GM18505 (cell line): ENCODE results near the gene BEGAIN.

Experiments used
- ATAC-seq: cut with Tn5 transposase; IDR thresholded peaks from one replicate; pipeline ENCODE4 v1.9.1; 2021; ENCODE audit not compliant: unreplicated experiment
- POLR2A ChIP-seq: IDR thresholded peaks from 4 replicates; pipeline ENCODE4 v1.6.1; 2011; ENCODE audit warnings: borderline replicate concordance; ENCODE audit not compliant: insufficient read depth, insufficient read length; ENCODE audit errors: extremely low read depth

Gene BEGAIN

DNA sequence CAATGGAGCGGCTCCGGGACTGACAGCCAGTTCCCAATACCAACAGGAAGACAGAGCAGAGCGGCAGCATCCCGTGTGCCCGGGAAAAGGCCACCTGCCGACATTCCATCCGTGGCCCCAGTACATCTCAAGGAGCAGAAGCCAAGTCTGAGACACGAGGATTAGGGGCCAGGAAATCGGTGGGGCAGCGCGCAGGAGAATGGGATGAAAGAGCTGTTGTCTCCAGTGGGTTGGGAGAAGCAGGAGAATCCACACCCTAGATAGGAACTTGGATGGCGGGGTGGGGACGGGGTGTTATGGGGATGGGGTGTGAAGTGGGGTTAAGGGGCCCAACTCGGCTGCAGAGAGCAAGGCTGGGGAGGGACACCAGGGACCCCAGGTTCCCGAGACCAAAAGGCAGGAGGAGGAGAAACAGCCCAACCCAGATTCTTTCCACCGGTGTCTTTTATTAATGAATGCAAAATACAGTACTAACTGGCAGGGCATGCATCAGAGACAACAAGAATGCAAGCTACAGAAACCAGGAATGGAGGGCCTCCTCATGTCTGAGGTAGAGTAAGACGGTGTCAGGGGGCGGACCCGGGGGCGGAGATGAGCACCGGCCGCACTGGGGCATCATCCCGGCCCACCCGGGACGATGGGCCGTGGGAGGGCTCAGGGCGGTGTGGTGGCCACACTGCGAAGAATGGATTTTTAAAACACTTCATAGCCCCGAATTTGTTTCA, 50.3 kb downstream of the BEGAIN start:
- TF ChIP-seq POLR2A: no peak
- ATAC-seq: no peak

DNA sequence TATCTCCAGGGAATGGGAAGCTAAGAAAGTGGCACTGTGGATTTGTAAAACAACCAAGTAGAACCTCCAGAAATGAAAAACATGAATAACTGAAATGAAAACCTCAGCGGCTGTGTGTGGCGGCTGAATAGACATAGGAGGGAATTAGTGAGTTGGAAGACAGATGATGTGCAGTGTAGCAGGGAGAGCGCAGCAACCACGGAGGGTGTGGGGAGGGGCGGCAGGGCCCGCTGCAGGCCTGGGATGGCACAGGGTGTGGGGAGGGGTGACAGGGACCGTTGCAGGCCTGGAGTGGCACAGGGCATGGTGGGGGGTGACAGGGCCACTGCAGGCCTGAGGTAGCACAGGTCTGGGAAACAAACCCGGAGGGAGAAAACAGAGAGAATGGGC, 51.1 kb downstream of the BEGAIN start:
- ATAC-seq: no peak
- TF ChIP-seq POLR2A: no peak

DNA sequence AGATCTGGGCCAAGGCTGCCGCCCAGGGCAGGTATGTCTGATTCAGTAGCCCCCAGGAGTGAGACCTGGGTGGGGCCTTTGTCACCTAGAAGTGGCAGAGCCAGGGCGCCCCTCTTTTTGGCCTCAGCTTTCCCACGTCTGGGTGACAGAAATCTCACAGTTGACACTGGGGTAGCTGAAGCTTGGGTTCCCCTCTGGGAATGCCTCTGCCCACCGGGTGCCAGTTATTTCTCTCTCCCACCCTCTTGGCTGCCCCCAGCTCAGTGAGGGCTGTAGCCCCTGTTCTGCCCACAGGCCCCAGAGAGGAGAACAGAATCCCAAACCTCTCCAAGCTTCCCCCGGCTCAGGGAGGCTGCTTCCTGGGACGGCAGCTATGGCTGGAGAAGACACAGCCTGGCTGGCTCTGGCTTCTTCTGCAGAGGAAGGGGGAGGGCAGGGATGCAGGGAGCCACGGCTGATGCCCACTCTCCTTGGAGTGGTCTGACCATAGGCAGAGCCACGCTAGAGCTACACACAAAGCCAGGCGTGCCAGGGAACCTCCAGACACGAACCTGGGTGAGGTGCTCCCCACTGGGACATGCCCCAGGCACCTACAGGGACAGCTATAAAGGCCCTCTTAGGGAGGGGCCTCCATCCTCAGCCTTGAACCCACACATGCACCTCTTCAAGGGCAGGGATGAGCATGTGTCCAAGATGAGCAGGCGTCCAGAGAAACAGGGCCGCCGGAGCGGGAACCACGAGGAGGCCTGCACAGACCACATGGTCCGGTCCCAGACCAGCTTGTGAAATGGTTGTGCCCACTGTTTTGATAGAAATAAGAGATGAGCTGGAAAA, 51.7 kb downstream of the BEGAIN start:
- TF ChIP-seq POLR2A: no peak
- ATAC-seq: no peak

DNA sequence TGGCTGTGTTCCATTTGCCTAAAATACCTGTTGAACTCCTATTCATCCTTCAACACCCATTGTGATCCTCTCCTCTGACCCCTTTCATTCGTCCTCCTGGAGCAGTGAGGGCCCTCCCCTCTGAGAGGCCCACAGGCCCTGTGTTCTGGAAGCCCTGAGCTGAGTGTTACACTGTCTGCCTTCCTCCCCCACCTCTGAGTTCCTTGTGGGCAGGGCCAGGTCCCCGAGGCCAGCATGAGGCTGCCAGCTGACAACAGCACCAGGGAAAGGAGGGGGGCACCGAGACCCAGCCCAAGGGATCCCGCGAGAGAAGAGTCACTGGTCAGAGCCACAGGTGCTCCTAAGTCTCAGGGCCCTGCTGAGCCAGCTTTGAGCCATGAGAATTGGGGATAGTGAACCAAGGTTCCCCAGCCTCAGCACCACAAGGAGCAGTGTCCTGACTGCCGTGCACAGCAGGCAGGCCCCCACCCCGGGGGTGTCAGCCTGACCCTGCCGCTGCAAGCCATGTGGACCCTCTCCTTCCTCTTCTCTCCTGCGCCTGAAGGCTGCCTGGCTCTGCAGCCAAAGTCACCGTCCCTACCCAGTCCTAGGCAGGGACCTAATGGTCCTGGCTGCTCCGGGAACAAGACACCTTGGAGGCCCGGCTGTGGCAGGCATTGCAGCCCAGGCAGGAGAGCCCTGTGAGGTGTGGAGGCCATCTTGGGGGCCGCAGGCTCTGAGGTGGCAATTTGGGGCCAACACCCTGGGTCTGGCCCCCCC, 52.5 kb downstream of the BEGAIN start:
- ATAC-seq: no peak
- TF ChIP-seq POLR2A: no peak

DNA sequence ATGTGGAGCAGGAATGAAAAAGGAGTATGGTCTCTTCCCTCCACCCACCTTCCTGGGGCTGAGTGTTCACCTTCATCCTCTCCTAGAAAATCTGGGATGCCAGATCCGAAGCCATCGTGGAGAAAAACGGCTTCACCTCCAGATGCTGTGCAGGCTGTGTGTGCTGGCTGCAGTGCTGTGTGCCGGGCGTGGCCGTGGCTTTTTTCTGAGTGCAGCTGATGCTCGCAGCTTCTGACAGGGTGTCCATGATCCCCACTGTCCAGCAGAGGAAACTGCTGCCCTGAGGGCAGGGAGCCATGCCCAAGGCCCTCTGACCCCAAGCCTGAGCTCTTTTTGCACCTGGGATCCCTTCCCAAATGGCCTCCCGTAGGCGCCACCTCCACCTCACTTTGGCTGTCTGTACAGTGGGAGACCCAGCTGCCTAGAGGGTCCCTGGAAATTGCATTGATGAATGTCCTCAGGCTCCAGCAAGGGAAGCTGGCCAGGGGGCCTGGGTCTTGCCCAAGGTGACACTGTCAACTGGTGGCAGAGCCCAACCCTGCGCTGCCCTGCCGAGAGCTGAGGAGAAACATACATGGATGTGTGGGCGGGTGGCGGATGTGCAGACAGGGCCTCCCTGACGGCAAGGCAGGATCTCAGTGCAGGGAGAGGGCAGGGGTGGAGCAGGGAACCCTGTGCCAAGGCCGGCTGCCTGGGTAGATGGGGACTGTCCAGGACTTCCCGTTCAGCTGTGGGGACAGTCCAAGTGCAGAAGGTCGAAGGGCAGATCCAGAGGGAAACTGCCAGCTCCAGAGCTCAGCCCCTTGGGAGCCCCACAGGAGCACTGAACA, 53.3 kb downstream of the BEGAIN start:
- no peak for TF ChIP-seq POLR2A
- no peak for ATAC-seq

DNA sequence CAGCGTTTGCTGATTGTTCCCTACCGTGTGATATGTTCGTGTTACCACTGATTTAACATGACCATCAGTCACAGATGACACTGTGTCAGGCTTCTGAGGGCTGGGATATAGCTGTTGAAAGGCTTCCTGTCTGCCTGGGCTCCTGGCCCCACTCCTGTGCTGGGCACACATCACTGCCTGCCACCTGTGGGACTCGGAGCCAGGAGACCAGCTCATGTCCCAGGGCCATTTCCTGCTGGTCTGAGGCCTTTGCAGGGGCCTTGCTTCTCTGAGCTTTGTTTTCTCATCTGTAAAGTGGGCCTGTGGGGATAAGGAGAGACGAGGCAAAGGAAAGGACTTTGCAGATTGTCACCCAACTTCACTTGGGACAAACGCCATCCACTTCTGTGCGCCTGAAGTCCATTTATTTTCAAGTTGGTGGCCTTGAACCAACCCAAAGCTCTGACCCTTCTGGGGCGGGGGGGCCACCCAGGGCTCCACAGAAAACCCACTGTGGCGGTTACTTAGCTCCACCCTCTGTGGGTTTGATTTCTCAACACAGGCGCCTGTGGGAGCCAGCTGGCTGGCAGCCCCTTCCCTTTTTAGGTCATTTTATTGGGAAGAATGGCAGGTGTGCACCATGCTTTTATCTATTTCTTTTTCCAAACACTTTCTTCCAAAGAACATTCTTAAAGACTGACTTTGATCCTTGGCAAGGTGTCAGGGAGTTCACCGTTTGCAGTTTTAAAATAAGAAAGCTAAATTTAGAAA, 54.1 kb downstream of the BEGAIN start:
- no peak for ATAC-seq
- TF ChIP-seq POLR2A: no peak

DNA sequence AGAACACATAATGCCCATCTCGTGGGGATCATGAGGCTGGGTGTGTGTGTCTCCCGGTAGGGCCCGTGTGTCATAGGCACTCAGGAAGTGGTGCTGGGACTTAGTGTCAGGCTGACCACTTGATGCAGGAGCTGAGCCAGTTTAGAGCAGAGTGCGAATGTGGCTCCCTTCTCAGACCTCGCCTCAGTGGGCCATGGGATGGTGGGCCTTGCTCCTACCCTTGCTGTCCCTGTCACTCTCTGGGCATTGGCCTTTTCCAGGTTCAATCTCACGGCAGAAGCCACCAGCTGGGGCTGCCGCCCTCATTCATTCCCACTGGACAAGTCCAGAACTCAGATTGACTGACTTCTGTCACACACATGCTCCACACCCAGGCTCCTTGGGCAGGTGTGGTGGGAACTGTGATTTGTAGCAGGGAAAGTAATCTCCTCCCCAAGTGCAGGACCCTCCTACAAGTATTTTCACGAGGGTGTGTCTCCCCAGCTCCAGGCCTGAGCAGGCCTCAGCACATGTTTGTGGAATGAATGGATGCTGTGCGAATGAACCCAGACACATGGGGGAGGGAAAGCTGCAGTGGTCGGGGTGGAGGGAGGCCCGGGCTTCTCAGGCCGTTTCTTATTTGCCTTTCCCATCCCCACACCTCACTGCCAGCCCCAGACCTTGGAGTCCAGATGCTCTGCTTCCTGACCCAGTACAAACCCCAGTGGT, 54.9 kb downstream of the BEGAIN start:
- no peak for TF ChIP-seq POLR2A
- ATAC-seq: no peak

DNA sequence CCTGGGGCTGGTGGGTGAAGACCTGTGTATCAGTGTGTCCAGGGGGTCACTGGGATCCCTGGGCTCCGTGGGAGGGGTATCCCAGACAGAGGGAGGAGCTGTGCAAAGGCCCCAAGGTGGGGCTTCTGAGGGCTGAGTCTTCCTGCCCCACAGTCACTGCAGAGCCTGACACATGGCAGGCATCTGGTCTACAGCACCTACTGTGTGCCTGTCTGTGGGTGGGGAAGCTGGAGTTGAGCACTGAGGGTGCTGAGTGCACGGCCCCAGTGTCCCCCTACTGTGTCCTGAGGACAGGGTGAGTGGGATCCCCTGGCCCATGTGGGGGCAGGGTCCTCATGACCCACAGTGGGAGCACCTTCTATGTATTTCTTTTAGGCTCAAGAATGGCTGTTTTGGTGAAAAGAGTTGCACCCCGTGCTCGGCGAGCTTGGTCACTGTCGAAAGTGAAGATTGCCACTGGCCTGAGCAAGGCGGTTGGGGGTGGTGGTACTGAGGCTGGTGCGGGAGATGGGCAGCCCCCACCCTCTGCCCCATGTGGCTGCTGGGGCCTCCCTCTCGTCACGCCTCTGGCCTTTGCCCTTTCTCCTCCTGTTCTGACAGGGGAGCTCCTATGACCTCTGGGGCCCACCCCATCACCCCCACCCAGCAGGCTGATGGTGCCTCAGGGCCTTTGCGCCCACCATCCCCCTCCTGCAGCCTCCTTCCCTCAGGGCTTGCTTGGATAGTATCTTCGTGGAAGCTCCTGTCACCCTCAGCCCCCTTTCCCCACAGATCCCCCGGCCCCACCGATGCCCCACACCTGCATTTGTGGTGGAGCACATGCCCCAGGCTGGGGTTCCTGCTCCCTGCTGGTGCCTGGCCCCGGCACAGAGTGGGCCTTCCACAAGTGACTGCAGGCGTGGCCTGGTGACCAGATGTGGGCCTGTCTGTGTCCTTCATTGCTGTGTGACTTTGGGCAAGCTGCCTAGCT, 55.8 kb downstream of the BEGAIN start:
- no peak for TF ChIP-seq POLR2A

DNA sequence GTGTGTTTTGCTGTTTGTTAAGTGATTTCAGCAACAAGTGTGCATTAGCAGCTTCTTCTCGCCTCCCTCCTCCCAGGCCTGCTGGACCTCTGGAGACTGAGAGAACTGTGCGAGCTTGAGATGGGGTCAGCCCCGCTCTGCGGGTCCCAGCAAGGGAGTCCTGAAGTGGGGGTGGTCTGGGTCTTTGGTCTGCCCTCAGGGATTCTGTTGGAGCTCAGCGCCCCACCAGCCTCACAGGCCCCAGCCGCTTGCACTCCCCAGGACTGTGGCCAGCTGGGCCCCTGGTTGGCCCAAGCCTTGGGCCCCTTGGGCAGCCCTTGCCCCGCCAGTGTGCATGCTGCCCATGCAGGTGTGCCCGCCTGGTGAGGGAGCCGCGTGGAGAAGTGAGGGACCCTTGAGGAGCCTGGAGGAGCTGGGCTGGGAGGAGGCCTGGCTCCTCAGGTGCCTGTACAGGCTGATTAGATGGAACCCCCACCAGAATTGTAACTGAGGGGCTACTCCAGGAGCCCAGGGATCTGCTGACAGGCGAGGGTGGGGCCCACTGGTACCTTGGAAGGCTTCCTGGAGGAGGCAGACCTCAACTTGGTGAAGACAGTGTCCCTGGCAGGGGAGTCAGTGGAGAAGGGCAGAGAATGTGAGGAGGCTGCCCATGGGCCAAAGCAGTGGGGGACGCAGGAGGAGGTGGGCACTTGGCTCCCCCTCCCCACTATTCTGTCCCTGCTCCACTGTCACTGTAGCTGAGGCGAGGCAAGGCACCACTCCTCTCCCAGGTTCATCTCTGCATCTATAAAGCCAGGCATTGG, 56.7 kb downstream of the BEGAIN start:
- no peak for TF ChIP-seq POLR2A
- ATAC-seq: no peak

More for the DNA sequence above, 55.8 kb downstream of the BEGAIN start:
- ATAC-seq: no peak

DNA sequence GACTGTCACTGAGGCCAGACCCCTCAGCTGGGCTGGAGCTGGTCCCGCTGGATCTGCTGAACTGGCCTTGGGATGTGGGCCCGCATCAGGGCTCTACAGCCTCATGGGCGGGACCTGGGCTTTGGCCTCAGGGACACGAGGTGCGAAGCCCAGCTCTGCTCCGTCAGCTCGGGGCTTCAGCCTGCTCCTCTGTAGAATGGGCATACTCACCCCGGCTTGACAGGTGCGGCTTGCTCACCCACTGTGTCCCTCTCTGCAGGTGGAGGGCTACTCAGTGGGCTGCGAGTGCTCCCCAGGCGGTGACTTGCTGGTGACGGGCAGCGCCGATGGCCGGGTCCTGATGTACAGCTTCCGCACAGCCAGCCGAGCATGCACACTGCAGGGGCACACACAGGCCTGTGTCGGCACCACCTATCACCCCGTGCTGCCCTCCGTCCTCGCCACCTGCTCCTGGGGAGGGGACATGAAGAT, 57.6 kb downstream of the BEGAIN start:
- no peak for TF ChIP-seq POLR2A
- ATAC-seq: no peak

DNA sequence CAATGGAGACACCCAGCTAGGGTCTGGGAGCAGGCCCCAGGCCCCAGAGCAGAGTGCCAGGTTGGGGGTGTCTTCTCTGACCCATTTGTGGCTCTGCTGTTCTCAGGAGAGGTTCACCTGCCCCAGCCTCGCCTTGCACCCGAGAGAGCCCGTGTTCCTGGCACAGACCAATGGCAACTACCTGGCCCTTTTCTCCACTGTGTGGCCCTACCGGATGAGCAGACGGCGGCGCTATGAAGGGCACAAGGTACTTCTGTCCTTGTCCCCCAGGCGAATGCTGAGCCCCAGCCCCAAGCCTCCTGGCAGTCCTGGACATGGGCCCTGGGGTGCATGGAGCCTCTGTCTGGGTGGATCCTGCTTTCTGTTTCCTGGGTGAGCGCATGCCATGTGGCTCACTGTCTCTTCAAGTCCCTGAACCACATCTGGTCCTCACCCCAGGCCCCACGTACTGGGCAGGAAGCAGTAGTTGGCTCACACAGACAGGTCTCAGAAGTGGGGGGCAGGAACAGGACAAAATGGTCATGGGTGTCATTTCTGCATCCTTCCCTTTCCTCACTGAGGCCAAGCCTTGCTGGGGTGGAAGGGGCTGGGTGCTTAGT, 58.2 kb downstream of the BEGAIN start:
- TF ChIP-seq POLR2A: no peak
- ATAC-seq: no peak
